Prostate gland (tissue), 2 donors: ENCODE results near the gene MALAT1. TPM values are rescaled to one million over a fixed set of nuclear protein-coding genes. Genes with fewer than 3 reads are reported as not detected.

ENCODE experiments used
- DNase-seq: peaks from one replicate; pipeline ENCODE4 v3.0.0-alpha.2; 2019; ENCODE audit warnings: low spot score
- H3K27ac ChIP-seq, 2 donors: fragments of 200-600 bp; sonication (generic); 2 replicates each; pipeline ENCODE4 v1.5.1; 2017 to 2019
- H3K27me3 ChIP-seq: fragments of 200-600 bp; sonication (generic); replicated peaks from 2 replicates; pipeline ENCODE4 v1.5.1; 2019; ENCODE audit not compliant: insufficient read depth
- H3K36me3 ChIP-seq, 2 donors: fragments of 200-600 bp; sonication (generic); 1 replicate in 1 of 2; 2 replicates in 1 of 2; pipeline versions ENCODE4 v1.5.1 to v1.8.1; 2017 to 2019
- H3K4me1 ChIP-seq: fragments of 200-600 bp; sonication (generic); replicated peaks from 2 replicates; pipeline ENCODE4 v1.5.1; 2019
- H3K4me3 ChIP-seq, 2 donors: fragments of 200-600 bp; sonication (generic); 2 replicates each; pipeline ENCODE4 v1.5.1; 2017 to 2019
- H3K9me3 ChIP-seq: fragments of 200-600 bp; sonication (generic); 2 replicates; pipeline ENCODE4 v1.5.1; 2017
- CTCF ChIP-seq, 4 experiments: fragments of 200-600 bp in 2 of 4; fragments of 450-650 bp in 2 of 4; sonication (generic) in 2 of 4; IDR thresholded peaks; 1 replicate in 3 of 4; 2 replicates in 1 of 4; pipeline ENCODE4 v1.5.1; 2016 to 2019; ENCODE audit warnings: antibody characterized with exemption in 4 of 4, mild to moderate bottlenecking in 2 of 4, moderate library complexity in 2 of 4
- POLR2A ChIP-seq: fragments of 450-650 bp; IDR thresholded peaks from one replicate; pipeline ENCODE4 v1.6.1; 2016; ENCODE audit warnings: antibody characterized with exemption, mild to moderate bottlenecking
- POLR2AphosphoS5 ChIP-seq: sonication (generic); formaldehyde crosslinking; IDR thresholded peaks from one replicate; pipeline ENCODE4 v1.6.1; 2017; ENCODE audit warnings: antibody characterized with exemption
- WGBS: methylation state at CpG from one replicate; pipeline ENCODE4 v1.1.5; 2018; 5-methylcytosine and 5-hydroxymethylcytosine counted together
- intact Hi-C: fragments of 100-400 bp; cut with DNase I; formaldehyde crosslinking; loops from one replicate; pipeline ENCODE4 v1.14.2; 2022
- total RNA-seq, 2 donors: library from RNA; depleted of rRNA; stranded (reverse); fragments of >200 nt; gene quantifications; one replicate each; pipeline ENCODE4 v1.1.0, GENCODE V29; 2016

The MALAT1 gene
- total RNA-seq, 2 donors from 2014 or later, result 5,964 to 9,097 TPM

- Histone ChIP-seq H3K27me3 (no peaks in the 10 kb centered on the region), H3K4me1 (peaks cover 17% of the 10 kb centered on the region), H3K9me3 (no peaks in the 10 kb centered on the region), H3K27ac (peak overlapping the region; percentile 80 to 89), H3K4me3 (peak overlapping the region in 1 of 2 donors; percentile 50), H3K36me3 (peaks cover 5 to 20% of the 10 kb centered on the region in 2 donors)
- DNase-seq, result no peak
- TF ChIP-seq POLR2A (no peak), CTCF (IDR thresholded peaks at IDR 0.05) (no peak), POLR2AphosphoS5 (no peak)
- WGBS, result 79% methylated on average over 90 of the region's 92 CpGs
- intact Hi-C loops, result no loop called here
Measured at GRCh38 chr11:65538915-65539743, 40.3 kb downstream of the MALAT1 start.

GRCh38 chr11:65539744-65540289, 41.0 kb downstream of the MALAT1 start:
- H3K36me3 ChIP-seq, result peaks cover 5 to 20% of the 10 kb centered on the region in 2 donors
- H3K27me3 ChIP-seq, result no peaks in the 10 kb centered on the region
- peak in 1 of 4 experiments; percentile 48 for TF ChIP-seq CTCF (IDR thresholded peaks at IDR 0.05)
- no peak for TF ChIP-seq POLR2AphosphoS5
- peak; percentile 61 for TF ChIP-seq POLR2A
- H3K4me3 ChIP-seq, result peak overlapping the region; percentile 45 to 50
- H3K9me3 ChIP-seq, result no peaks in the 10 kb centered on the region
- H3K4me1 ChIP-seq, result peaks cover 17% of the 10 kb centered on the region
- peak overlapping the region; percentile 80 to 89 for H3K27ac ChIP-seq
- intact Hi-C loops, result loop anchor here (2.0 kb wide), 1 partner anchor 31 kb away; the partner anchor contains the start of gene ZNRD2
- DNase-seq, result peak; percentile 80
- 16% methylated on average over 51 of the region's 60 CpGs for WGBS

GRCh38 chr11:65540290-65541092, 41.6 kb downstream of the MALAT1 start:
- 12% methylated on average over 46 of the region's 78 CpGs for WGBS
- Histone ChIP-seq H3K4me1 (peaks cover 17% of the 10 kb centered on the region), H3K4me3 (peak overlapping the region; percentile 45 to 50), H3K9me3 (no peaks in the 10 kb centered on the region), H3K36me3 (peaks cover 0 to 20% of the 10 kb centered on the region in 2 donors), H3K27me3 (no peaks in the 10 kb centered on the region), H3K27ac (peak overlapping the region; percentile 80 to 89)
- TF ChIP-seq POLR2AphosphoS5 (peak; percentile 45), CTCF (IDR thresholded peaks at IDR 0.05) (peak; percentile 81 to 98 (median 91)), POLR2A (peak; percentile 58)
- intact Hi-C loops, result loop anchor here (2.0 kb wide), 1 partner anchor 30 kb away; the partner anchor contains the start of gene ZNRD2
- peak; percentile 84 for DNase-seq

GRCh38 chr11:65541093-65541982, 42.5 kb downstream of the MALAT1 start:
- peaks cover 0 to 19% of the 10 kb centered on the region in 2 donors for H3K36me3 ChIP-seq
- WGBS, result 43% methylated on average over 18 of the region's 18 CpGs
- H3K4me3 ChIP-seq, result peak overlapping the region; percentile 45 to 50
- peaks cover 17% of the 10 kb centered on the region for H3K4me1 ChIP-seq
- TF ChIP-seq POLR2AphosphoS5, result peak; percentile 81
- TF ChIP-seq POLR2A, result no peak
- TF ChIP-seq CTCF (IDR thresholded peaks at IDR 0.05), result peak in 1 of 4 experiments; percentile 8
- no peak for DNase-seq
- intact Hi-C loops, result loop anchor here (2.0 kb wide), 1 partner anchor 29 kb away; the partner anchor contains the start of gene ZNRD2
- H3K27ac ChIP-seq, result peak overlapping the region; percentile 80 to 89
- H3K9me3 ChIP-seq, result no peaks in the 10 kb centered on the region
- H3K27me3 ChIP-seq, result no peaks in the 10 kb centered on the region
